Measurements from ENCODE around the gene HOXC4.

- TF ChIP-seq POLR2A (IDR thresholded peaks at IDR 0.05): no peak
- TF ChIP-seq CTCF (IDR thresholded peaks at IDR 0.05): no peak
Observed at GRCh38 chr12:54058128-54058768, 4.6 kb downstream of the HOXC4 start.
